Cardiac septum (tissue), 1 donor: Measurements from ENCODE around the gene TLE1. TPM values are rescaled to one million over a fixed set of nuclear protein-coding genes. Genes with fewer than 3 reads are reported as not detected.

Experiments used
- DNase-seq: peaks from one replicate; pipeline ENCODE4 v3.0.0-alpha.2; 2020; ENCODE audit warnings: low spot score
- intact Hi-C: fragments of 100-400 bp; cut with DNase I; formaldehyde crosslinking; loops from one replicate; pipeline ENCODE4 v1.14.0; 2022
- total RNA-seq: library from RNA; stranded (reverse); fragmentation: NEBNext Ultra II Directional; extraction: Animal tissue kit (Norgen Biotek cat#: 25700); gene quantifications from one replicate; pipeline ENCODE4 v1.2.1, GENCODE V29; 2021
- donor health status: DM: no; HTN: no; CAD: no.

TLE1 gene
- total RNA-seq, 1 donor from 2014 or later, result 9.8 TPM

DNA sequence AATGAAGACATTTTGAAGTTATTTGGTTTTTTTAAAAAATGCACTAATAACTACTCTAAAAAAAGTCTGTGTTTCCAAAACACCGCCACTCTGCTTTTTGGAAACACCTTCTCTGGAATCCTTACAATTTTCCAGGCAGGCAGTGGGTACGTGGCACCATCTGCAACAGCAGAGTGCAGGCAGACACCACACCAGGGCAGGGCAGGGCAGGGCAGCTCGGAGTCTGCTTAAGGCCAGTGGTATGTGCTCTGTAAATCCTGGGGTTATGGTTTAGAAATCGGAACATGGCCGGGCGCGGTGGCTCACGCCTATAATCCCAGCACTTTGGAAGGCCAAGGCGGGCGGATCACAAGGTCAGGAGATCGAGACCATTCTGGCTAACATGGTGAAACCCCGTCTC, 97.6 kb downstream of the TLE1 start:
- intact Hi-C loops, result no loop called here
- DNase-seq, result no peak

DNA sequence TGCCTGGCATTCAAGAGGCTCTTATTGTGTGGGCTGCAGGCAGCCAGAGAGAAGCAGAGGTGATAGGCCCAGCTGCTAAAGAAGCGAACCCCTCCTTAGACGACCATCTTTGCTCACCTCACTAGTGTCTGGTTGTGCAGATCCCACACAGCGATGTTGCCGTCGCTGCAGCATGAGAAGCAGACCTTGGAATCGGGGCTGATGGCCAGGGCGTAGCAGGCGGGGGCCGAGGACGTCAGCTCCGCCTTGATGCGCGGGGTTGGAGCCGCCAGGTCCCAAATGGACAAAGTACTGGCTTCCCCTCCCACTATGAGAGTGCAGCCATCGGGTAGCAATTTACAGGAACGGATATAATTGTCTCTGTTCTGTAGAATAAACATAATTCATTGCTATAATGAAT, 98.7 kb downstream of the TLE1 start:
- DNase-seq, result no peak
- intact Hi-C loops, result no loop called here

DNA sequence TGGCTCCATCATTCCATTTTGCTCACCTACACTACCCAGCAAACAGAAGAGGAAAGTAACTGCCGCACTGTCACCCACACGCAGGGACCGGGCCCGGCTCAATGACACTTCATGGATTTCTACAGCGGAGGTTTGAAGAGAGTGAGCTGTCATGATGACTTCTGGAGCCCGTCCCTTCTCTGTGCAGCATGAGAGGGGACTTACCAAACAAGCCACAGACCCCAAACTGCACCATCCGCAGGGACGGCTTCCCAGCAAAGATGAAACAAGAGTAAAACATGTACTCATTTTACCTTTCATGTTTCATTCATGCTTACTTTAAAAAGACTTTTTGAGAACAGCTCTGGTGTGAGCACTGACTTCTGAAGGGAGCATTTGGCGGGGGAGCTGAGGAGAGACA, 99.5 kb downstream of the TLE1 start:
- no peak for DNase-seq
- intact Hi-C loops, result no loop called here

GRCh38 chr9:81589392-81589791, 100.0 kb downstream of the TLE1 start:
- intact Hi-C loops, result no loop called here
- no peak for DNase-seq

GRCh38 chr9:81588148-81588871, 101.0 kb downstream of the TLE1 start:
- intact Hi-C loops, result no loop called here
- no peak for DNase-seq

DNA sequence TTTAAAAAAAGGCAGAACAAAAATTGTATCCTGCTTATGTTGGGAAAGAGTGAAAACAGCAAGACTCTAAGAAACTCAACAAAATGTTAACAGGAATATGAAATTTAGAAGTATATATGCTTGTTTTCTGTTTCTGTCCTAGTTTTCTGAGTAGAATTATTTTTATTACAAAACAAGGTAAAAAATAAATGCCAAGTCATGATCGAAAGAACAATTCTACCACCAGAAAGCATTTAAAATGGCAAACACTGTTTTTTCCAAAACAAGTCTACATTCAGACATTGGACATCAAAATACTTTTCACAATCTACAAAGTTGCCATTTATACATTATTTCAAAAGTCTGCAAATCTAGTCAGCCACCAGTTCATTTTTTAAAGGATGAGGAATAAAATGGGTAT, 102.6 kb downstream of the TLE1 start:
- intact Hi-C loops, result no loop called here
- no peak for DNase-seq

- no peak for DNase-seq
- intact Hi-C loops, result no loop called here
Measured at GRCh38 chr9:81585191-81585763, 104.1 kb downstream of the TLE1 start.

- no peak for DNase-seq
- intact Hi-C loops, result no loop called here
Measured at GRCh38 chr9:81584099-81584498, 105.2 kb downstream of the TLE1 start.

DNA sequence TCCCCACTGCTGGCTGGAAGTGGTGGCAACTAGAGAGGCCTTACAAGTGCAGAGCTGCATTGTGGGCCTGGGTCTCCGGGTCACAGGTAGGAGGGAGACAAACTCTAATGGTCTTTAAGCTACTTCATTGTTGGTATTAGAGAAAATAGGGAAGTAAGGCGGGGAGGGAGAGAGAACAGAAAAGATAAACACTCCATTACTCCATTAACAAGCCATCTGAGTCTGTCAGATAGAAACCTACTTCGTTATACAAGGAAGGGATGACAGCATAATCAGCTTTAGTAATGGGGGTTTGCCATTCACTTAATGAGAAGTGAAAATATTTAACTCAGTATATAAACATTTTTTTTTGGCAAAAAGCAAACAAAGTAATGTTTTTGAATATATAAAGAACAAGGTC, 107.4 kb downstream of the TLE1 start:
- intact Hi-C loops, result no loop called here
- no peak for DNase-seq

GRCh38 chr9:81579381-81579780, 110.0 kb downstream of the TLE1 start:
- DNase-seq, result no peak
- intact Hi-C loops, result no loop called here

GRCh38 chr9:81578606-81579005, 110.7 kb downstream of the TLE1 start:
- intact Hi-C loops, result no loop called here

DNA sequence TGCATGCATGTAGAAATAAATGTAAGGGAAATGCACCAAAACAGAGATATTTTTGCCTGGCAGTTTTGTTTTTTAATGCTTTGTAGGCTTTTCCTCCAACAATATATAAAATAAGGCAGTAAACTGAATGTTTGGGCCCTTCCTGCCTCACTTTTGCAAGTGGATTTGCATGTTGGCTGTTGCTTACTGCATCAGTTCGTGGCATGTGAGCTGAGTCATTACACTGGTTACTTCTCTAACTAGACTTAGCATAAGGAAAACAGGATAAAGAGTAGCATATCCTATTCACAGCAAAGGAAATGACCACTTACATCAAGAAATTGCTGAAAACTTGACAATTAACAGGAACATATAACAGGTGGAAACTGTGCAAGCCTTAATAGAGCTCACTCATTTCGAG, 113.4 kb downstream of the TLE1 start:
- no peak for DNase-seq
- intact Hi-C loops, result no loop called here

More at GRCh38 chr9:81578606-81579005, 110.7 kb downstream of the TLE1 start:
- DNase-seq, result no peak

DNA sequence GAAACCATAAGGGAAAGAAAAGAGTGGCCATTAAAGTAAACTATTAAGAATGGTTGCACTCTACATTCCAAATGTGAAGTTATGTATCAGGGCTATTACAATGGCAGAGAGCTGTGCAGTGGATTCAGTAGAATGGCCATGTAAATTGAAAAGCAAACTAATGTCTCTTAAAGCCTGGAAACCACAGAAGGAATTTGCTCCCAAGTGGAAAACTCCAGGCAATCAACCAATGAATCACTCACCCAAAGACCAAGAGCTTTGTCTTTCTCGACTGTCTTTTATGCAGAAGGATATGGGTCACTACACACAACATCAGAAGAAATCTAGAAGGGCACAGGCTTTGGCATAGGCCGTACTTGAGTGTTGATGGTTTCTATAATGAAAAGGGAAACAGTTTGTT, 114.9 kb downstream of the TLE1 start:
- DNase-seq, result no peak
- intact Hi-C loops, result no loop called here

GRCh38 chr9:81573415-81574321, 115.7 kb downstream of the TLE1 start:
- intact Hi-C loops, result no loop called here
- DNase-seq, result no peak

DNA sequence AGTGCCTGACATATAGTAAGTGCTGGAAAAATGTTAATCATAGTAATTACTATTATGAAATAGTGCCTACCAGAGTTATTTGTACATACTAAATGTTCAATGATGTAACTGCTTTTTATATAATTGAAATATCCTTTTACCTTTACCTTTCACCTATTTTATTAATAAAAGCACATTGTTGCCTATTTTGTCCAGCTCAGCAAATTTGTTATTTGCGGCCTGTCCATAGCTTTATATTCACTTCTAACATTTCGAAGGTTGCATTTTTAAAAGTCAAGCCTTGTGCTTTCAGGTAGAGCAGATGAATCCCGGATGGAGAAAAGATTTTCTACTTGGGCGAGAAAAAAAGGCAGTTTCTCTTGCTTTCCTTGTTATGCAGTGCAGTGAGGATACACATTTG, 119.3 kb downstream of the TLE1 start:
- intact Hi-C loops, result no loop called here
- no peak for DNase-seq

- intact Hi-C loops, result no loop called here
- DNase-seq, result no peak
Measured at GRCh38 chr9:81566074-81566698, 123.2 kb downstream of the TLE1 start.

DNA sequence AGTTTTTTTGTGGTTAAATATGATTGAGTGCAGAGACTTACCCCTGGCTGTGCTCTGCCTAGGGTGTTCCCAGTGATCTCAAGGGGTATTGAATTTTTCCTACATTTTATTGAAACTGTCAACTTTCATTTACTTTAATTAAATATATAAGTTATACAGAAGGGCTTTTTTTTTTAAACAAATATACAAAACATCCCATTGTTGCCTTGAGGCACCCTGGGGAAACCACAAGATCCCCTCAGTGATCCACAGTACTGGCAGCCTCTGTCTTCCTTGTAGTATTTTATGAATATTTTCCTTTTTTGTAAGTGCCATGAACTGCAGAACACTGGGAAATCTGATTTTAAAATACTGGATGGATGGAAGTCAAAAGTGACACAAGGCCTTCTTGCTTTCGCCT, 123.7 kb downstream of the TLE1 start:
- DNase-seq, result no peak
- intact Hi-C loops, result no loop called here

GRCh38 chr9:81565144-81565543, 124.2 kb downstream of the TLE1 start:
- intact Hi-C loops, result no loop called here

GRCh38 chr9:81564632-81565031, 124.7 kb downstream of the TLE1 start:
- intact Hi-C loops, result no loop called here
- DNase-seq, result no peak

More at GRCh38 chr9:81565144-81565543, 124.2 kb downstream of the TLE1 start:
- DNase-seq, result no peak

GRCh38 chr9:81563739-81564138, 125.6 kb downstream of the TLE1 start:
- intact Hi-C loops, result no loop called here
- DNase-seq, result no peak
